HepG2 (cell line): ENCODE results near the gene IFIH1. TPM values are rescaled to one million over a fixed set of nuclear protein-coding genes. Genes with fewer than 3 reads are reported as not detected.
A peak's percentile ranks its signal among the peaks of the same experiment; 100 is the strongest.

Source experiments
- ATF7-NPFF ChIP-seq: sonication (generic); formaldehyde crosslinking; IDR thresholded peaks from 2 replicates; pipeline ENCODE4 v1.8.1; 2023; ENCODE audit warnings: mild to moderate bottlenecking, low read depth, missing genetic modification reagents, moderate library complexity
- MYC ChIP-seq: sonication (generic); formaldehyde crosslinking; IDR thresholded peaks from 2 replicates; pipeline ENCODE4 v1.9.0; 2021; ENCODE audit warnings: missing genetic modification reagents, borderline replicate concordance
- NR2F1 ChIP-seq, 2 experiments: fragments of 450-650 bp in 1 of 2; formaldehyde crosslinking in 1 of 2; IDR thresholded peaks; 2 replicates each; pipeline versions ENCODE4 v1.5.0 to v1.6.1; 2016 to 2020; ENCODE audit warnings: mild to moderate bottlenecking in 1 of 2, missing compliant biosample characterization in 1 of 2, missing genetic modification reagents in 1 of 2, moderate library complexity in 1 of 2
- SP1 ChIP-seq, 2 experiments: fragments of 450-650 bp in 1 of 2; sonication (generic) in 1 of 2; formaldehyde crosslinking in 1 of 2; IDR thresholded peaks; 2 replicates each; pipeline versions ENCODE4 v1.4.0 to v1.6.1; 2016 to 2020; ENCODE audit warnings: missing genetic modification reagents in 1 of 2
- TEAD3 ChIP-seq: optimal IDR thresholded peaks from 2 replicates; pipeline ENCODE3; 2016; ENCODE audit warnings: borderline replicate concordance
- ZNF326 ChIP-seq: sonication (generic); formaldehyde crosslinking; IDR thresholded peaks from 2 replicates; pipeline ENCODE4 v1.4.0; 2020; ENCODE audit warnings: missing genetic modification reagents, borderline replicate concordance
- ZNF496 ChIP-seq: sonication (generic); formaldehyde crosslinking; IDR thresholded peaks from 2 replicates; pipeline ENCODE4 v1.8.1; 2023; ENCODE audit warnings: mild to moderate bottlenecking, moderate library complexity, missing genetic modification reagents; ENCODE audit not compliant: insufficient replicate concordance
- ZNF616 ChIP-seq: sonication (generic); formaldehyde crosslinking; IDR thresholded peaks from 2 replicates; pipeline ENCODE4 v1.5.0; 2020; ENCODE audit warnings: low read depth, mild to moderate bottlenecking, missing genetic modification reagents
- polyA plus RNA-seq, 8 experiments: library from polyadenylated mRNA; depleted of rRNA in 3 of 8; stranded (reverse) in 7 of 8; unstranded in 1 of 8; fragments of >200 nt; fragmentation: Illumina TruSeq in 4 of 8; extraction: Trizol in 4 of 8; gene quantifications; 2 replicates each; pipeline versions ENCODE4 v1.2.1 to v1.2.3, GENCODE V29; 2011 to 2016; ENCODE audit warnings: low read depth in 4 of 8, missing spikeins in 1 of 8, mixed read lengths in 1 of 8; ENCODE audit not compliant: insufficient read depth in 1 of 8
- total RNA-seq, 5 experiments: library from RNA; depleted of rRNA; stranded (reverse); fragments of >200 nt; fragmentation: Illumina TruSeq; extraction: Trizol; gene quantifications; 2 replicates each; pipeline ENCODE4 v1.2.3, GENCODE V29; 2016; ENCODE audit warnings: low read depth in 1 of 5
- TF ChIP-seq, protein P1 (sequence below): sonication (generic); formaldehyde crosslinking; IDR thresholded peaks from 2 replicates; pipeline ENCODE4 v1.4.0; 2020; ENCODE audit warnings: mild to moderate bottlenecking, missing genetic modification reagents, borderline replicate concordance
- TF ChIP-seq, protein P2 (sequence below): sonication (generic); formaldehyde crosslinking; IDR thresholded peaks from 2 replicates; pipeline ENCODE4 v1.5.1; 2020; ENCODE audit warnings: mild to moderate bottlenecking, missing genetic modification reagents, moderate library complexity
- TF ChIP-seq, protein P3 (sequence below): IDR thresholded peaks from 2 replicates; pipeline ENCODE4 v1.6.1; 2016; ENCODE audit warnings: missing compliant biosample characterization, missing genetic modification reagents, borderline replicate concordance

Gene IFIH1
- total and polyA plus RNA-seq, 2 of the 13 experiments (the other 11 are each of a cell fraction or from before 2014, with no cell fraction given) = 1.5 to 11.5 TPM

DNA sequence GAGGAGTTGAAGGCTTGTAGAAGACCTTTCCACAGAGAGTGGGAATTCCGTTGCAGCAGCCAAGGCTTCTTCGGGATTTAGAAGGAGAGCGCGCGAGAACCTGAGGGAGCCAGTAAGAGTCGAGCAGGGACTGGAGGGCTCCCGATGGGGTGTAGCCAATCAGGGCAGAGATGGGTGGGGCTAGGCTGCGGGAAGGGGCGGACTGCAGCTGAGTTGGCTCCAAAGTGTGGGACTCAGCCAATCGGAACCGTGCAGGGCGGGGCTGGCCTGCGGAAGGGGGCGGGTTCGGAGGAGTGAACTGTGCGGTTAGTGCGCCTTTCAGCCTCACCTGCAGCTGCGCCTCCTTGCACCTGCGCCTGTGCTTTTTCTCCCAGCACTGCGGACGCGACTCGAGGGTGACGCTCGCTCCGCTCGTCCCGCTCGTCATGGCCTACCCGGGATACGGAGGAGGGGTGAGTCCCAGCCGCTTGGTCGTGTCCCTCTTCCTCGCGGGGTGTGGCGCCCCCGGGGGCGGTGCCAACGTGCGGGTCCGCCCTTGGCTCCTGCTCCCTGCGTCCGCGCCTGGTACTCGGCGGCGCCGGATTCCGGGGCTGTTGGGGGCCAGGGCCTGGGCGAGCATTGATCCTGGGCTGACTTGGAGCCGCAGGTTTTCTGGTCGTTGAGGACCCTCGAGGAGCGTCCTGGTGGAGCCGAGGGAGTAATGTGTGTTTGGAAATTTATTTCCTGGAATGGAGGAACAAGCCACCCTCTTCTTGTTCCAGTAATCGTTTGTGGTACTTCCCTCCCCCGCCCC, 25.5 kb upstream of the IFIH1 start, which contains the start of gene GCA (continued):
- TF ChIP-seq, protein P1, sequence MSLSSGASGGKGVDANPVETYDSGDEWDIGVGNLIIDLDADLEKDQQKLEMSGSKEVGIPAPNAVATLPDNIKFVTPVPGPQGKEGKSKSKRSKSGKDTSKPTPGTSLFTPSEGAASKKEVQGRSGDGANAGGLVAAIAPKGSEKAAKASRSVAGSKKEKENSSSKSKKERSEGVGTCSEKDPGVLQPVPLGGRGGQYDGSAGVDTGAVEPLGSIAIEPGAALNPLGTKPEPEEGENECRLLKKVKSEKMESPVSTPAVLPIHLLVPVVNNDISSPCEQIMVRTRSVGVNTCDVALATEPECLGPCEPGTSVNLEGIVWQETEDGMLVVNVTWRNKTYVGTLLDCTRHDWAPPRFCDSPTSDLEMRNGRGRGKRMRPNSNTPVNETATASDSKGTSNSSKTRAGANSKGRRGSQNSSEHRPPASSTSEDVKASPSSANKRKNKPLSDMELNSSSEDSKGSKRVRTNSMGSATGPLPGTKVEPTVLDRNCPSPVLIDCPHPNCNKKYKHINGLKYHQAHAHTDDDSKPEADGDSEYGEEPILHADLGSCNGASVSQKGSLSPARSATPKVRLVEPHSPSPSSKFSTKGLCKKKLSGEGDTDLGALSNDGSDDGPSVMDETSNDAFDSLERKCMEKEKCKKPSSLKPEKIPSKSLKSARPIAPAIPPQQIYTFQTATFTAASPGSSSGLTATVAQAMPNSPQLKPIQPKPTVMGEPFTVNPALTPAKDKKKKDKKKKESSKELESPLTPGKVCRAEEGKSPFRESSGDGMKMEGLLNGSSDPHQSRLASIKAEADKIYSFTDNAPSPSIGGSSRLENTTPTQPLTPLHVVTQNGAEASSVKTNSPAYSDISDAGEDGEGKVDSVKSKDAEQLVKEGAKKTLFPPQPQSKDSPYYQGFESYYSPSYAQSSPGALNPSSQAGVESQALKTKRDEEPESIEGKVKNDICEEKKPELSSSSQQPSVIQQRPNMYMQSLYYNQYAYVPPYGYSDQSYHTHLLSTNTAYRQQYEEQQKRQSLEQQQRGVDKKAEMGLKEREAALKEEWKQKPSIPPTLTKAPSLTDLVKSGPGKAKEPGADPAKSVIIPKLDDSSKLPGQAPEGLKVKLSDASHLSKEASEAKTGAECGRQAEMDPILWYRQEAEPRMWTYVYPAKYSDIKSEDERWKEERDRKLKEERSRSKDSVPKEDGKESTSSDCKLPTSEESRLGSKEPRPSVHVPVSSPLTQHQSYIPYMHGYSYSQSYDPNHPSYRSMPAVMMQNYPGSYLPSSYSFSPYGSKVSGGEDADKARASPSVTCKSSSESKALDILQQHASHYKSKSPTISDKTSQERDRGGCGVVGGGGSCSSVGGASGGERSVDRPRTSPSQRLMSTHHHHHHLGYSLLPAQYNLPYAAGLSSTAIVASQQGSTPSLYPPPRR (CRISPR knock-in tag) = peak; percentile 63; the same call in 1 of the 2 replicates
- TF ChIP-seq SP1 (IDR thresholded peaks at IDR 0.05) = peak; percentile 81
- TF ChIP-seq SP1 (CRISPR knock-in tag; IDR thresholded peaks at IDR 0.05) = peak; percentile 94
- peak; percentile 81 for TF ChIP-seq ATF7-NPFF
- TF ChIP-seq NR2F1 (CRISPR knock-in tag; IDR thresholded peaks at IDR 0.05) = no peak
- TF ChIP-seq MYC (CRISPR knock-in tag) = peak; percentile 85
- no peak for TF ChIP-seq ZNF496
- TF ChIP-seq, protein P2, sequence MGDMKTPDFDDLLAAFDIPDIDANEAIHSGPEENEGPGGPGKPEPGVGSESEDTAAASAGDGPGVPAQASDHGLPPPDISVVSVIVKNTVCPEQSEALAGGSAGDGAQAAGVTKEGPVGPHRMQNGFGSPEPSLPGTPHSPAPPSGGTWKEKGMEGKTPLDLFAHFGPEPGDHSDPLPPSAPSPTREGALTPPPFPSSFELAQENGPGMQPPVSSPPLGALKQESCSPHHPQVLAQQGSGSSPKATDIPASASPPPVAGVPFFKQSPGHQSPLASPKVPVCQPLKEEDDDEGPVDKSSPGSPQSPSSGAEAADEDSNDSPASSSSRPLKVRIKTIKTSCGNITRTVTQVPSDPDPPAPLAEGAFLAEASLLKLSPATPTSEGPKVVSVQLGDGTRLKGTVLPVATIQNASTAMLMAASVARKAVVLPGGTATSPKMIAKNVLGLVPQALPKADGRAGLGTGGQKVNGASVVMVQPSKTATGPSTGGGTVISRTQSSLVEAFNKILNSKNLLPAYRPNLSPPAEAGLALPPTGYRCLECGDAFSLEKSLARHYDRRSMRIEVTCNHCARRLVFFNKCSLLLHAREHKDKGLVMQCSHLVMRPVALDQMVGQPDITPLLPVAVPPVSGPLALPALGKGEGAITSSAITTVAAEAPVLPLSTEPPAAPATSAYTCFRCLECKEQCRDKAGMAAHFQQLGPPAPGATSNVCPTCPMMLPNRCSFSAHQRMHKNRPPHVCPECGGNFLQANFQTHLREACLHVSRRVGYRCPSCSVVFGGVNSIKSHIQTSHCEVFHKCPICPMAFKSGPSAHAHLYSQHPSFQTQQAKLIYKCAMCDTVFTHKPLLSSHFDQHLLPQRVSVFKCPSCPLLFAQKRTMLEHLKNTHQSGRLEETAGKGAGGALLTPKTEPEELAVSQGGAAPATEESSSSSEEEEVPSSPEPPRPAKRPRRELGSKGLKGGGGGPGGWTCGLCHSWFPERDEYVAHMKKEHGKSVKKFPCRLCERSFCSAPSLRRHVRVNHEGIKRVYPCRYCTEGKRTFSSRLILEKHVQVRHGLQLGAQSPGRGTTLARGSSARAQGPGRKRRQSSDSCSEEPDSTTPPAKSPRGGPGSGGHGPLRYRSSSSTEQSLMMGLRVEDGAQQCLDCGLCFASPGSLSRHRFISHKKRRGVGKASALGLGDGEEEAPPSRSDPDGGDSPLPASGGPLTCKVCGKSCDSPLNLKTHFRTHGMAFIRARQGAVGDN (CRISPR knock-in tag) = peak; percentile 94
- peak; percentile 52 for TF ChIP-seq TEAD3
- 0 out of 2 replicates have a peak, but pooled peaks have one; percentile 59 for TF ChIP-seq ZNF326
- TF ChIP-seq, protein P3, sequence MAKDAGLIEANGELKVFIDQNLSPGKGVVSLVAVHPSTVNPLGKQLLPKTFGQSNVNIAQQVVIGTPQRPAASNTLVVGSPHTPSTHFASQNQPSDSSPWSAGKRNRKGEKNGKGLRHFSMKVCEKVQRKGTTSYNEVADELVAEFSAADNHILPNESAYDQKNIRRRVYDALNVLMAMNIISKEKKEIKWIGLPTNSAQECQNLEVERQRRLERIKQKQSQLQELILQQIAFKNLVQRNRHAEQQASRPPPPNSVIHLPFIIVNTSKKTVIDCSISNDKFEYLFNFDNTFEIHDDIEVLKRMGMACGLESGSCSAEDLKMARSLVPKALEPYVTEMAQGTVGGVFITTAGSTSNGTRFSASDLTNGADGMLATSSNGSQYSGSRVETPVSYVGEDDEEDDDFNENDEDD (CRISPR knock-in tag) = peak; percentile 52
- TF ChIP-seq ZNF616 (CRISPR knock-in tag) = peak; percentile 87
